K562 (cell line): ENCODE results near the gene AFG1L. TPM values are rescaled to one million over a fixed set of nuclear protein-coding genes. Genes with fewer than 3 reads are reported as not detected.

Experiments
- CHD1 ChIP-seq: fragments of 200-600 bp; sonication (generic); IDR thresholded peaks from one replicate; pipeline ENCODE4 v1.6.1; 2012; ENCODE audit warnings: mild to moderate bottlenecking, moderate library complexity, low read length, inconsistent platforms
- ELF4 ChIP-seq: fragments of 450-650 bp; formaldehyde crosslinking; IDR thresholded peaks from 2 replicates; pipeline ENCODE4 v1.4.0; 2022; ENCODE audit warnings: missing genetic modification characterization
- SMC3 ChIP-seq: conservative IDR thresholded peaks from 2 replicates; pipeline ENCODE4 v1.6.1; 2011; ENCODE audit warnings: low read depth, low read length, improper control_type of control experiment; ENCODE audit not compliant: insufficient read depth
- ZZZ3 ChIP-seq: fragments of 450-650 bp; IDR thresholded peaks from 2 replicates; pipeline ENCODE4 v1.6.1; 2016; ENCODE audit warnings: antibody characterized with exemption, mild to moderate bottlenecking, moderate library complexity
- polyA plus RNA-seq, 8 experiments: library from polyadenylated mRNA; depleted of rRNA in 4 of 8; stranded (reverse) in 5 of 8; unstranded in 3 of 8; fragments of >200 nt; fragmentation: Nextera tagmentation in 2 of 8; fragmentation: Illumina TruSeq in 1 of 8; extraction: Ambion mirVana in 2 of 8; extraction: Trizol in 1 of 8; gene quantifications; 2 replicates each; pipeline versions ENCODE4 v1.2.1 to v1.2.3, GENCODE V29; 2011 to 2014; ENCODE audit warnings: inconsistent platforms in 1 of 8, missing spikeins in 1 of 8
- total RNA-seq, 7 experiments: library from RNA; depleted of rRNA in 6 of 7; stranded (reverse); fragments of >200 nt in 6 of 7; fragmentation: Illumina TruSeq in 2 of 7; extraction: Trizol in 2 of 7; gene quantifications; 2 replicates each; pipeline versions ENCODE4 v1.2.1 to v1.2.3, GENCODE V29; 2011 to 2021; ENCODE audit warnings: low replicate concordance in 1 of 7
- TF ChIP-seq, protein P1 (sequence below): fragments of 200-800 bp; sonication (Bioruptor generic); IDR thresholded peaks from 2 replicates; pipeline ENCODE4 v1.6.1; 2016; ENCODE audit warnings: missing genetic modification characterization, missing compliant biosample characterization
- TF ChIP-seq, protein P2 (sequence below): sonication (generic); formaldehyde crosslinking; IDR thresholded peaks from 2 replicates; pipeline ENCODE4 v1.9.0; 2022; ENCODE audit warnings: mild to moderate bottlenecking, missing genetic modification reagents

The AFG1L gene
- total and polyA plus RNA-seq, 9 of the 15 experiments (the other 6 are each of a cell fraction or from before 2014, with no cell fraction given) = 2.2 to 15.5 (median 5.8) TPM

DNA sequence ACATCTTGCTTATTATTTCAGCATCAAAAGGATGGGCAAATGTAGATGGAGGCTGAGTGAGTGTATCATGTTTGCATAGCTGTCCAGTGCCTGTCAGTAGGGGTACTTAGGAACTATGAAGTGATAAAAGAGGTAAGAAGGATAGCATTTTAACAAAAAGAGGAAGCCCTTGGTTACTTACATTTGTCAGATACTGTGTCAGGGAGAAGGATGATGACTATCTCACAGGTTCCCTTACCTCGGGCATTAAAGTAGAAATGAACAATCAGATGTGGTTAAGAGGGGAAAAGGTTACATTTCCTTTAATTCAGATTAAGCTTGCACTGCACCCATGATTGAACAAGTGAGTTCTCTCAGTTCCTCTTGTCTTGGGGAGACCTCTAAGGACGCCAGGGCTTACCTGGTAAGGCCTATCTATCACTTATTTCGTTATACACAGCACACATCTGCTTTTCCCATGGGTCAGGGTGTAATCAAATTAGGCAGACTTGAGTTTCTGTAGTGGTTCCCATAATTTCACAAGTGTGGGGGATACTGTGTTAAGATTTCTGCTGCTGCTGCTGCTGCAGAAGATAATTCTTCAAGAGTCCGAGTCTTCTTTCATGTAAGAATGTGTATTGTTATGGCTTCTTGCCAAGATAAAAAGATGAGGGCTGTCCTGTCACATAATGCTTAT lies 270.4 kb downstream of the AFG1L start (continued):
- TF ChIP-seq ELF4 (CRISPR knock-in tag) (no peak), CHD1 (no peak), ZZZ3 (no peak), SMC3 (no peak)
- TF ChIP-seq, protein P1, sequence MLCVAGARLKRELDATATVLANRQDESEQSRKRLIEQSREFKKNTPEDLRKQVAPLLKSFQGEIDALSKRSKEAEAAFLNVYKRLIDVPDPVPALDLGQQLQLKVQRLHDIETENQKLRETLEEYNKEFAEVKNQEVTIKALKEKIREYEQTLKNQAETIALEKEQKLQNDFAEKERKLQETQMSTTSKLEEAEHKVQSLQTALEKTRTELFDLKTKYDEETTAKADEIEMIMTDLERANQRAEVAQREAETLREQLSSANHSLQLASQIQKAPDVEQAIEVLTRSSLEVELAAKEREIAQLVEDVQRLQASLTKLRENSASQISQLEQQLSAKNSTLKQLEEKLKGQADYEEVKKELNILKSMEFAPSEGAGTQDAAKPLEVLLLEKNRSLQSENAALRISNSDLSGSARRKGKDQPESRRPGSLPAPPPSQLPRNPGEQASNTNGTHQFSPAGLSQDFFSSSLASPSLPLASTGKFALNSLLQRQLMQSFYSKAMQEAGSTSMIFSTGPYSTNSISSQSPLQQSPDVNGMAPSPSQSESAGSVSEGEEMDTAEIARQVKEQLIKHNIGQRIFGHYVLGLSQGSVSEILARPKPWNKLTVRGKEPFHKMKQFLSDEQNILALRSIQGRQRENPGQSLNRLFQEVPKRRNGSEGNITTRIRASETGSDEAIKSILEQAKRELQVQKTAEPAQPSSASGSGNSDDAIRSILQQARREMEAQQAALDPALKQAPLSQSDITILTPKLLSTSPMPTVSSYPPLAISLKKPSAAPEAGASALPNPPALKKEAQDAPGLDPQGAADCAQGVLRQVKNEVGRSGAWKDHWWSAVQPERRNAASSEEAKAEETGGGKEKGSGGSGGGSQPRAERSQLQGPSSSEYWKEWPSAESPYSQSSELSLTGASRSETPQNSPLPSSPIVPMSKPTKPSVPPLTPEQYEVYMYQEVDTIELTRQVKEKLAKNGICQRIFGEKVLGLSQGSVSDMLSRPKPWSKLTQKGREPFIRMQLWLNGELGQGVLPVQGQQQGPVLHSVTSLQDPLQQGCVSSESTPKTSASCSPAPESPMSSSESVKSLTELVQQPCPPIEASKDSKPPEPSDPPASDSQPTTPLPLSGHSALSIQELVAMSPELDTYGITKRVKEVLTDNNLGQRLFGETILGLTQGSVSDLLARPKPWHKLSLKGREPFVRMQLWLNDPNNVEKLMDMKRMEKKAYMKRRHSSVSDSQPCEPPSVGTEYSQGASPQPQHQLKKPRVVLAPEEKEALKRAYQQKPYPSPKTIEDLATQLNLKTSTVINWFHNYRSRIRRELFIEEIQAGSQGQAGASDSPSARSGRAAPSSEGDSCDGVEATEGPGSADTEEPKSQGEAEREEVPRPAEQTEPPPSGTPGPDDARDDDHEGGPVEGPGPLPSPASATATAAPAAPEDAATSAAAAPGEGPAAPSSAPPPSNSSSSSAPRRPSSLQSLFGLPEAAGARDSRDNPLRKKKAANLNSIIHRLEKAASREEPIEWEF (CRISPR knock-in tag) = no peak
- TF ChIP-seq, protein P2, sequence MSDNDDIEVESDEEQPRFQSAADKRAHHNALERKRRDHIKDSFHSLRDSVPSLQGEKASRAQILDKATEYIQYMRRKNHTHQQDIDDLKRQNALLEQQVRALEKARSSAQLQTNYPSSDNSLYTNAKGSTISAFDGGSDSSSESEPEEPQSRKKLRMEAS (CRISPR knock-in tag) = no peak
